ENCODE measurements around the gene TSPAN1. TPM values are rescaled to one million over a fixed set of nuclear protein-coding genes. Genes with fewer than 3 reads are reported as not detected.

Gene TSPAN1
- polyA plus RNA-seq, 3 donors, result not detected

DNA sequence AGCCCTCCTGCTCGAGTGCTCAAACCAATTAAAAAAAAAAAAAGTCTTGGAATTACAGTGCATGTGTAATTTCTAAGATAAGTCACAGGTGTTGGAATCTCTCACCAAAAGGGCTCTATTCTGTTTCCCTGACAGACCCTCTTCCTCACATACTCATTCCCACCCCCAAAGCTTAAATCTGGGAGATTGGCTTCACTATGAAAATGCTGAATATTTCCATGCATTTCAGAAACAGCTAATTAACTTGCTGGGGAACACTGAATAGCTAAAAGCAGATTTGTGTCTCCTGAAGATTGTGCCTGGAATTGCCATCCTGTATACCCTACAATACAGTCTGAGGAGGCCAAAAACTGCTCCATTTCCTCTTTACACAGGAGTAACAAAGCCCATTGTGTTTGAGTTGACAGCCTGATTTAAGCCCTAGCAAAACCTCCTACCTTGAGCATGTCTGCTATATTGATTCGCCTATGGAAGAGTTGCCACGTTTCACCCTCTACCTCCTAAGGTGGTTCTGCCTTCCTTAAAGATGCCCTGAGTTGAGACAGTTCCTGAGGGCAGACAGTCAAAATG lies 41.0 kb upstream of the TSPAN1 start:
- no peaks in the 10 kb centered on the region for H4K20me1 ChIP-seq (ENCODE audit: insufficient read depth, low read length)
- peaks cover 31% of the 10 kb centered on the region for H3K4me1 Mint-ChIP-seq
- H3K79me2 ChIP-seq (ENCODE audit: insufficient read depth, low read length), result no peaks in the 10 kb centered on the region
- no peaks in the 10 kb centered on the region for H3K36me3 ChIP-seq (replicated peaks in 1 of 2; ENCODE audit: control insufficient read depth in 1 of 2, insufficient read depth in 2 of 2, low read length in 2 of 2)
- peak overlapping the region; percentile 97 to 98 for H3K4me3 Mint-ChIP-seq
- no CpG with 5 or more reads among the region's 3 CpGs for WGBS (ENCODE audit: insufficient coverage)
- intact Hi-C loops (cut with micrococcal nuclease), result loop anchor here in 1 of 2 donors (5.0 kb wide), 1 partner anchor 238 kb away; no protein-coding TSS in a partner anchor
- no peak overlapping the region for H3K9ac ChIP-seq (ENCODE audit: insufficient read depth, low read length, poor library complexity, severe bottlenecking)
- peak overlapping the region in 2 of 7 donors; percentile 69 to 75 for H3K27ac Mint-ChIP-seq
- H2AFZ ChIP-seq (ENCODE audit: insufficient read depth, low read depth, low read length, poor library complexity, severe bottlenecking), result peak overlapping the region; percentile 92
- H3K4me1 ChIP-seq (ENCODE audit: control insufficient read depth in 1 of 2, insufficient read depth in 2 of 2, low read length in 2 of 2), result peaks cover 22 to 29% of the 10 kb centered on the region in 2 donors
- no peak for DNase-seq
- peaks cover 38 to 56% (median 51%) of the 10 kb centered on the region in 3 donors for H3K27me3 Mint-ChIP-seq (ENCODE audit: low read depth in 3 of 3)
- peak overlapping the region in 1 of 3 experiments; percentile 74 for H3K4me3 ChIP-seq (replicated peaks in 1 of 3; ENCODE audit: low read depth in 2 of 3, low read length in 3 of 3)
- H3K36me3 Mint-ChIP-seq, result peaks cover under 1 to 3% of the 10 kb centered on the region in 2 donors
- H3K9me3 ChIP-seq (replicated peaks in 1 of 2; ENCODE audit: control insufficient read depth in 1 of 2, insufficient read depth in 1 of 2, low read length in 2 of 2), result no peaks in the 10 kb centered on the region
- H3K4me2 ChIP-seq (replicated peaks; ENCODE audit: extremely low read depth, low read length, poor library complexity, severe bottlenecking), result peak overlapping the region; percentile 88
- peaks cover 37 to 54% of the 10 kb centered on the region in 2 donors for H3K27me3 ChIP-seq (ENCODE audit: control insufficient read depth in 2 of 2, insufficient read depth in 2 of 2, low read length in 2 of 2)
- H3K9me3 Mint-ChIP-seq, result peaks cover 0 to 18% (median 6%) of the 10 kb centered on the region in 7 donors
- no peak overlapping the region for H3K27ac ChIP-seq (ENCODE audit: low read depth in 1 of 2, low read length in 2 of 2)
- TF ChIP-seq, protein P1, sequence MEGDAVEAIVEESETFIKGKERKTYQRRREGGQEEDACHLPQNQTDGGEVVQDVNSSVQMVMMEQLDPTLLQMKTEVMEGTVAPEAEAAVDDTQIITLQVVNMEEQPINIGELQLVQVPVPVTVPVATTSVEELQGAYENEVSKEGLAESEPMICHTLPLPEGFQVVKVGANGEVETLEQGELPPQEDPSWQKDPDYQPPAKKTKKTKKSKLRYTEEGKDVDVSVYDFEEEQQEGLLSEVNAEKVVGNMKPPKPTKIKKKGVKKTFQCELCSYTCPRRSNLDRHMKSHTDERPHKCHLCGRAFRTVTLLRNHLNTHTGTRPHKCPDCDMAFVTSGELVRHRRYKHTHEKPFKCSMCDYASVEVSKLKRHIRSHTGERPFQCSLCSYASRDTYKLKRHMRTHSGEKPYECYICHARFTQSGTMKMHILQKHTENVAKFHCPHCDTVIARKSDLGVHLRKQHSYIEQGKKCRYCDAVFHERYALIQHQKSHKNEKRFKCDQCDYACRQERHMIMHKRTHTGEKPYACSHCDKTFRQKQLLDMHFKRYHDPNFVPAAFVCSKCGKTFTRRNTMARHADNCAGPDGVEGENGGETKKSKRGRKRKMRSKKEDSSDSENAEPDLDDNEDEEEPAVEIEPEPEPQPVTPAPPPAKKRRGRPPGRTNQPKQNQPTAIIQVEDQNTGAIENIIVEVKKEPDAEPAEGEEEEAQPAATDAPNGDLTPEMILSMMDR (IDR thresholded peaks at IDR 0.05), result no peak

DNA sequence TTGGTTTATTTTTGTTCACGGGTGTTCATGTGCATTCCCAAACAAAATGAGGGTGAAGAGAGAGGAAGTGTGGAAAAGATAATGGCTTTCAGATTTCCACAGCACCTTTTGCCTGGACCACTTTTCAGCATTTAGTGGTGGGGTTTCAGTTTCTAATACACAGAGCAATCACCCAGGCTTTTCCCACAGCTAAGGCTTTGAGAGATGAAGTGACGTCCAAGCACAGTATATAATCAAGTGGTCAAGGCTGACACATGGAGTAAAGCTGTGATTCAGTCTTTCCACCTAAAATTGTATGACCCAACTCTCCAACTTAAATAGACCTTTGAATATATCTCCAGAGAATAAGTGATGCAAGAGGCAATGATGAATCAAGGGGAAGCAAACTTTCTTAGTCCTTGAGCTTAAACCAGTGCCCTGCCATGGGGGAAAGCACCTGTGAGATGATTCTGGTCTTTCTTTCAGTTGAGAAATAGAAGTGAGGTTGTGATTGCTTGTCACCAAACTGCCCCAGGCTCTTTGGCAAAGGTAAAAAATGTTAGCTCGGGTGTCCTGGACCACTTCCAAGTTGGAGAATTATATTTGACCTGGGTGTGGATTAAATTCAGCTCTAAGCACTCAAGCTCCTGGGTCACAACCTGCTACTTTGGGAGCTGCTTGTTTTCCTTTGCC lies 40.1 kb upstream of the TSPAN1 start:
- 90% methylated on average over 2 of the region's 3 CpGs for WGBS (ENCODE audit: insufficient coverage)
- H3K4me3 Mint-ChIP-seq, result no peak overlapping the region

More for the DNA sequence above, 40.1 kb upstream of the TSPAN1 start:
- no peaks in the 10 kb centered on the region for H3K79me2 ChIP-seq (ENCODE audit: insufficient read depth, low read length)
- H3K4me1 ChIP-seq (ENCODE audit: control insufficient read depth in 1 of 2, insufficient read depth in 2 of 2, low read length in 2 of 2), result peaks cover 22 to 29% of the 10 kb centered on the region in 2 donors
- intact Hi-C loops (cut with micrococcal nuclease), result loop anchor here in 1 of 2 donors (5.0 kb wide), 1 partner anchor 238 kb away; no protein-coding TSS in a partner anchor
- H3K27me3 Mint-ChIP-seq (ENCODE audit: low read depth in 3 of 3), result peaks cover 30 to 49% (median 45%) of the 10 kb centered on the region in 3 donors
- H3K4me2 ChIP-seq (replicated peaks; ENCODE audit: extremely low read depth, low read length, poor library complexity, severe bottlenecking), result no peak overlapping the region
- no peaks in the 10 kb centered on the region for H3K9me3 ChIP-seq (replicated peaks in 1 of 2; ENCODE audit: control insufficient read depth in 1 of 2, insufficient read depth in 1 of 2, low read length in 2 of 2)
- H3K27me3 ChIP-seq (ENCODE audit: control insufficient read depth in 2 of 2, insufficient read depth in 2 of 2, low read length in 2 of 2), result peaks cover 27 to 45% of the 10 kb centered on the region in 2 donors
- no peaks in the 10 kb centered on the region for H4K20me1 ChIP-seq (ENCODE audit: insufficient read depth, low read length)
- H3K36me3 ChIP-seq (replicated peaks in 1 of 2; ENCODE audit: control insufficient read depth in 1 of 2, insufficient read depth in 2 of 2, low read length in 2 of 2), result no peaks in the 10 kb centered on the region
- no peak overlapping the region for H3K9ac ChIP-seq (ENCODE audit: insufficient read depth, low read length, poor library complexity, severe bottlenecking)
- H3K27ac Mint-ChIP-seq, result no peak overlapping the region
- peaks cover 0 to 18% (median 6%) of the 10 kb centered on the region in 7 donors for H3K9me3 Mint-ChIP-seq
- H3K27ac ChIP-seq (ENCODE audit: low read depth in 1 of 2, low read length in 2 of 2), result no peak overlapping the region
- H3K36me3 Mint-ChIP-seq, result peaks cover 0 to 3% of the 10 kb centered on the region in 2 donors
- peak; percentile 23 to 79 (median 35) for DNase-seq
- H2AFZ ChIP-seq (ENCODE audit: insufficient read depth, low read depth, low read length, poor library complexity, severe bottlenecking), result no peak overlapping the region
- TF ChIP-seq, protein P1 (IDR thresholded peaks at IDR 0.05), result no peak
- peaks cover 31% of the 10 kb centered on the region for H3K4me1 Mint-ChIP-seq
- no peak overlapping the region for H3K4me3 ChIP-seq (replicated peaks in 1 of 3; ENCODE audit: low read depth in 2 of 3, low read length in 3 of 3)

Measured in CD14-positive monocyte (primary cell).